Caco-2 (cell line): ENCODE measurements around the gene CFAP299. TPM values are rescaled to one million over a fixed set of nuclear protein-coding genes. Genes with fewer than 3 reads are reported as not detected.

Experiments
- BruUV-seq: library from RNA; stranded (reverse); fragments of 400-500 nt; replicated peaks from 2 replicates; lab custom pipeline; 2021; lab: Mats Ljungman, UMichigan
- CTCF ChIA-PET: fragments of 300-600 bp; sonication (Branson Sonifier 250); formaldehyde crosslinking; loops from one replicate; lab custom pipeline; 2022; ENCODE audit warnings: antibody characterized with exemption; lab: Charles Lee
- POLR2A ChIA-PET: fragments of 300-600 bp; sonication (Branson Sonifier 250); formaldehyde crosslinking; loops from one replicate; lab custom pipeline; 2022; ENCODE audit warnings: antibody characterized with exemption; lab: Charles Lee
- DNase-seq, 2 experiments: peaks; one replicate each; pipeline versions ENCODE4 v3.0.0 to v3.0.0-alpha.2; 2020 to 2022
- H3K27me3 ChIP-seq: replicated peaks from 2 replicates; pipeline ENCODE4 v1.6.0; 2011; ENCODE audit warnings: low read length; ENCODE audit not compliant: control insufficient read depth, insufficient read depth
- H3K36me3 ChIP-seq: 2 replicates; pipeline ENCODE4 v1.5.1; 2011; ENCODE audit warnings: low read length; ENCODE audit not compliant: control insufficient read depth, insufficient read depth
- H3K4me1 ChIP-seq: fragments of 250-450 bp; sonication (Bioruptor Pico); 2 replicates; pipeline ENCODE4 v1.5.1; 2020; ENCODE audit warnings: mild to moderate bottlenecking
- H3K4me3 ChIP-seq: 2 replicates; pipeline ENCODE4 v1.5.1; 2011; ENCODE audit warnings: low read depth, mild to moderate bottlenecking, control low read depth, low read length
- H3K9me3 ChIP-seq: fragments of 250-450 bp; sonication (Bioruptor Pico); 2 replicates; pipeline ENCODE4 v1.5.1; 2020; ENCODE audit warnings: mild to moderate bottlenecking, moderate library complexity
- H3K27ac Mint-ChIP-seq: one replicate; pipeline ENCODE4 v1.8.0; 2022; ENCODE audit warnings: mixed read lengths; ENCODE audit not compliant: unreplicated experiment
- H3K27me3 Mint-ChIP-seq: one replicate; pipeline ENCODE4 v1.8.0; 2022; ENCODE audit warnings: mixed read lengths; ENCODE audit not compliant: insufficient read depth, unreplicated experiment
- H3K36me3 Mint-ChIP-seq: one replicate; pipeline ENCODE4 v1.8.0; 2022; ENCODE audit warnings: mild to moderate bottlenecking, mixed read lengths; ENCODE audit not compliant: insufficient read depth, unreplicated experiment
- H3K4me1 Mint-ChIP-seq: one replicate; pipeline ENCODE4 v1.8.0; 2022; ENCODE audit warnings: low read depth, mixed read lengths; ENCODE audit not compliant: unreplicated experiment
- H3K4me3 Mint-ChIP-seq: one replicate; pipeline ENCODE4 v1.8.0; 2022; ENCODE audit warnings: mild to moderate bottlenecking, moderate library complexity, mixed read lengths; ENCODE audit not compliant: unreplicated experiment
- H3K9me3 Mint-ChIP-seq: one replicate; pipeline ENCODE4 v1.8.0; 2022; ENCODE audit warnings: mixed read lengths; ENCODE audit not compliant: unreplicated experiment
- CTCF ChIP-seq, 2 experiments: fragments of 200-600 bp in 1 of 2; IDR thresholded peaks; 1 replicate in 1 of 2; 2 replicates in 1 of 2; pipeline versions ENCODE4 v1.5.1 to v1.8.0; 2011 to 2022; ENCODE audit warnings: antibody characterized with exemption in 1 of 2, control low read depth in 1 of 2, inconsistent platforms in 1 of 2, low read depth in 1 of 2, low read length in 1 of 2, mild to moderate bottlenecking in 1 of 2, moderate library complexity in 1 of 2; ENCODE audit not compliant: insufficient read depth in 1 of 2, severe bottlenecking in 1 of 2, unreplicated experiment in 1 of 2
- intact Hi-C: fragments of 100-400 bp; cut with micrococcal nuclease; formaldehyde crosslinking; loops from one replicate; pipeline ENCODE4 v1.10.0; 2022; ENCODE audit not compliant: unreplicated experiment
- total RNA-seq: library from RNA; stranded (reverse); gene quantifications from 2 replicates; pipeline ENCODE4 v1.2.3, GENCODE V29; 2022

The CFAP299 gene
- total RNA-seq, 1 experiment from 2014 or later: not detected

GRCh38 chr4:80781431-80781830, 445.9 kb downstream of the CFAP299 start:
- Mint-ChIP-seq H3K9me3 (no peaks in the 10 kb centered on the region), H3K27me3 (peaks cover 3% of the 10 kb centered on the region), H3K27ac (no peak overlapping the region), H3K4me1 (no peaks in the 10 kb centered on the region), H3K4me3 (no peak overlapping the region), H3K36me3 (no peaks in the 10 kb centered on the region)
- no peak for DNase-seq
- no peak overlapping the region for H3K4me3 ChIP-seq
- no peaks in the 10 kb centered on the region for H3K4me1 ChIP-seq
- no peaks in the 10 kb centered on the region for H3K9me3 ChIP-seq
- no peak for TF ChIP-seq CTCF (IDR thresholded peaks at IDR 0.05; ENCODE audit: insufficient read depth in 1 of 2, low read depth in 1 of 2, low read length in 1 of 2, severe bottlenecking in 1 of 2, unreplicated experiment in 1 of 2)
- no peaks in the 10 kb centered on the region for H3K27me3 ChIP-seq
- intact Hi-C loops: no loop called here
- ChIA-PET CTCF (no interaction called here), POLR2A (no interaction called here)
- BruUV-seq: no TSS peak
- H3K36me3 ChIP-seq: no peaks in the 10 kb centered on the region

- no TSS peak for BruUV-seq
- DNase-seq: no peak
- Histone ChIP-seq H3K27me3 (no peaks in the 10 kb centered on the region), H3K36me3 (no peaks in the 10 kb centered on the region), H3K4me1 (no peaks in the 10 kb centered on the region), H3K4me3 (no peak overlapping the region), H3K9me3 (no peaks in the 10 kb centered on the region)
- Mint-ChIP-seq H3K27me3 (no peaks in the 10 kb centered on the region), H3K27ac (no peak overlapping the region), H3K4me3 (no peak overlapping the region), H3K9me3 (no peaks in the 10 kb centered on the region), H3K4me1 (no peaks in the 10 kb centered on the region), H3K36me3 (no peaks in the 10 kb centered on the region)
- ChIA-PET POLR2A (no interaction called here), CTCF (no interaction called here)
- TF ChIP-seq CTCF (IDR thresholded peaks at IDR 0.05; ENCODE audit: insufficient read depth in 1 of 2, low read depth in 1 of 2, low read length in 1 of 2, severe bottlenecking in 1 of 2, unreplicated experiment in 1 of 2): no peak
- intact Hi-C loops: no loop called here
Measured at GRCh38 chr4:80787306-80787705, 451.8 kb downstream of the CFAP299 start.

GRCh38 chr4:80788798-80789197, 453.3 kb downstream of the CFAP299 start:
- Histone ChIP-seq H3K4me1 (no peaks in the 10 kb centered on the region), H3K4me3 (no peak overlapping the region), H3K27me3 (no peaks in the 10 kb centered on the region), H3K9me3 (no peaks in the 10 kb centered on the region), H3K36me3 (no peaks in the 10 kb centered on the region)
- no peak for TF ChIP-seq CTCF (IDR thresholded peaks at IDR 0.05; ENCODE audit: insufficient read depth in 1 of 2, low read depth in 1 of 2, low read length in 1 of 2, severe bottlenecking in 1 of 2, unreplicated experiment in 1 of 2)
- Mint-ChIP-seq H3K4me3 (no peak overlapping the region), H3K4me1 (no peaks in the 10 kb centered on the region), H3K9me3 (no peaks in the 10 kb centered on the region), H3K27ac (no peak overlapping the region), H3K36me3 (no peaks in the 10 kb centered on the region), H3K27me3 (no peaks in the 10 kb centered on the region)
- CTCF ChIA-PET: no interaction called here
- no peak for DNase-seq
- BruUV-seq: no TSS peak
- POLR2A ChIA-PET: no interaction called here
- intact Hi-C loops: no loop called here
